Ovary (tissue), 3 donors: Measurements from ENCODE around the gene RAB3IL1.

ENCODE experiments used
- CTCF ChIP-seq, 3 donors: fragments of 450-650 bp in 2 of 3; fragments of 200-600 bp in 1 of 3; IDR thresholded peaks; one replicate each; pipeline versions ENCODE4 v1.5.1 to v1.8.0; 2016 to 2022; ENCODE audit warnings: antibody characterized with exemption in 3 of 3, mild to moderate bottlenecking in 1 of 3
- EP300 ChIP-seq: sonication (generic); formaldehyde crosslinking; IDR thresholded peaks from one replicate; pipeline ENCODE4 v1.6.1; 2017; ENCODE audit warnings: antibody characterized with exemption
- POLR2A ChIP-seq: fragments of 450-650 bp; IDR thresholded peaks from one replicate; pipeline ENCODE4 v1.6.1; 2017; ENCODE audit warnings: antibody characterized with exemption, mild to moderate bottlenecking, moderate library complexity
- donor health status: DM: no; HTN: no; CAD: no.

GRCh38 chr11:61890529-61891330, 26.6 kb downstream of the RAB3IL1 start:
- no peak for TF ChIP-seq CTCF (IDR thresholded peaks at IDR 0.05)
- TF ChIP-seq EP300: no peak
- no peak for TF ChIP-seq POLR2A
